ENCODE results near the gene LEKR1. TPM values are rescaled to one million over a fixed set of nuclear protein-coding genes. Genes with fewer than 3 reads are reported as not detected.
A peak's percentile ranks its signal among the peaks of the same experiment; 100 is the strongest.
"Not testable (repeated sequence)": the region's sequence is repeated elsewhere in the genome, so short reads cannot be mapped to it uniquely, and the experiment has no call there.

Gene LEKR1
- total RNA-seq, 1 donor = 0.36 TPM

DNA sequence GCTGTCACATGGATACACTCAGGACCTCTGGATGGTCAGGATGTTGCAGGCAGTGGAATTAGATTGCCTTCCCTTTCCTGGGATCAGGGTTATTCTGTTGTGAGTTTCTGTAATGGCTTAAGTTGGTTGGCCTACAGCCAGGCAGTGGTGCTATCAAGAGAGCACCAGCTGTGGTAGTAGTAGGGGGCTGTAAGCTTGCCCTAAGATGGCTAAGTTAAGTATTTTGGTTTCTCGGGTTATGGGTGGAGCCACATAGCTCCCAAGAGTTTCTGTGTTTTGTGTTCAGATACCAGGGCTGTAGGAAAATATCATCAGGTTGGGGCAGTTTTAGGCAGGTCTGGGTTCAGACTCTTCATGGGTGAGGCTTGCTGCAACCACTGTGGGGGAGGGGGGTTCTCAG lies 59.6 kb downstream of the LEKR1 start:
- H3K4me1 ChIP-seq (ENCODE audit: insufficient read depth, low read length) = no peaks in the 10 kb centered on the region
- H3K4me2 ChIP-seq (ENCODE audit: insufficient read depth, low read length) = no peak overlapping the region
- no peaks in the 10 kb centered on the region for H3K36me3 ChIP-seq (ENCODE audit: insufficient read depth, low read length)
- TF ChIP-seq, protein P1, sequence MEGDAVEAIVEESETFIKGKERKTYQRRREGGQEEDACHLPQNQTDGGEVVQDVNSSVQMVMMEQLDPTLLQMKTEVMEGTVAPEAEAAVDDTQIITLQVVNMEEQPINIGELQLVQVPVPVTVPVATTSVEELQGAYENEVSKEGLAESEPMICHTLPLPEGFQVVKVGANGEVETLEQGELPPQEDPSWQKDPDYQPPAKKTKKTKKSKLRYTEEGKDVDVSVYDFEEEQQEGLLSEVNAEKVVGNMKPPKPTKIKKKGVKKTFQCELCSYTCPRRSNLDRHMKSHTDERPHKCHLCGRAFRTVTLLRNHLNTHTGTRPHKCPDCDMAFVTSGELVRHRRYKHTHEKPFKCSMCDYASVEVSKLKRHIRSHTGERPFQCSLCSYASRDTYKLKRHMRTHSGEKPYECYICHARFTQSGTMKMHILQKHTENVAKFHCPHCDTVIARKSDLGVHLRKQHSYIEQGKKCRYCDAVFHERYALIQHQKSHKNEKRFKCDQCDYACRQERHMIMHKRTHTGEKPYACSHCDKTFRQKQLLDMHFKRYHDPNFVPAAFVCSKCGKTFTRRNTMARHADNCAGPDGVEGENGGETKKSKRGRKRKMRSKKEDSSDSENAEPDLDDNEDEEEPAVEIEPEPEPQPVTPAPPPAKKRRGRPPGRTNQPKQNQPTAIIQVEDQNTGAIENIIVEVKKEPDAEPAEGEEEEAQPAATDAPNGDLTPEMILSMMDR (IDR thresholded peaks at IDR 0.05; ENCODE audit: extremely low read depth, low read depth, low read length) = no peak
- no peak overlapping the region for H2AFZ ChIP-seq (ENCODE audit: low read length)
- H3K4me3 ChIP-seq (ENCODE audit: insufficient read depth, low read length) = no peak overlapping the region
- DNase-seq (ENCODE audit: insufficient read length, low spot score, missing footprints) = no peak
- no peak overlapping the region for H3K27ac ChIP-seq (ENCODE audit: low read depth, low read length)
- no peaks in the 10 kb centered on the region for H4K20me1 ChIP-seq (ENCODE audit: insufficient read depth, low read length)
- no peaks in the 10 kb centered on the region for H3K27me3 ChIP-seq (ENCODE audit: insufficient read depth, low read length)
- no peaks in the 10 kb centered on the region for H3K9me3 ChIP-seq (ENCODE audit: low read depth, low read length)
- H3K79me2 ChIP-seq (ENCODE audit: insufficient read depth, low read length) = no peaks in the 10 kb centered on the region

DNA sequence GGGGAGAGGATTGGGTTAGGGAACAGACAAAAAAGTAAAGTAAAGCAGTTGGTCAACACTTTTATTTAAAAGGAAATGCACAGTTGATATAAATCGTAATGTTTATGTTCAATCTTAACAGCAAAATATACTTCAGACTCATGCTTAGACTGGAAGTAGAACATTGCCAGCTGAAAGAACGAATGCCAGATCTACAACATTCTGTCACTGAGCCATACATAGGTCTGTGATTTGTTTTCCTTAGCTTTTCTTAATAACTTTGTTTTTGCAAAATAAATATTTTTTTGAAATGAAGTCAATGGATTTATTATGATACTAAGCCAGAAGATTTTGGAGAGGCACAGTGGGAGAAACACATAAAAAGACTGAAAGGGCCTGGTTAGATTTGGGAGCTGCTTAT lies 62.0 kb downstream of the LEKR1 start:
- Histone ChIP-seq H4K20me1 (ENCODE audit: insufficient read depth, low read length) (no peaks in the 10 kb centered on the region), H3K27me3 (ENCODE audit: insufficient read depth, low read length) (no peaks in the 10 kb centered on the region), H3K4me2 (ENCODE audit: insufficient read depth, low read length) (no peak overlapping the region), H2AFZ (ENCODE audit: low read length) (no peak overlapping the region), H3K4me3 (ENCODE audit: insufficient read depth, low read length) (no peak overlapping the region), H3K4me1 (ENCODE audit: insufficient read depth, low read length) (no peaks in the 10 kb centered on the region), H3K79me2 (ENCODE audit: insufficient read depth, low read length) (no peaks in the 10 kb centered on the region), H3K27ac (ENCODE audit: low read depth, low read length) (no peak overlapping the region), H3K9me3 (ENCODE audit: low read depth, low read length) (no peaks in the 10 kb centered on the region), H3K36me3 (ENCODE audit: insufficient read depth, low read length) (no peaks in the 10 kb centered on the region)
- no peak for DNase-seq (ENCODE audit: insufficient read length, low spot score, missing footprints)
- TF ChIP-seq, protein P1 (IDR thresholded peaks at IDR 0.05; ENCODE audit: extremely low read depth, low read depth, low read length) = no peak

DNA sequence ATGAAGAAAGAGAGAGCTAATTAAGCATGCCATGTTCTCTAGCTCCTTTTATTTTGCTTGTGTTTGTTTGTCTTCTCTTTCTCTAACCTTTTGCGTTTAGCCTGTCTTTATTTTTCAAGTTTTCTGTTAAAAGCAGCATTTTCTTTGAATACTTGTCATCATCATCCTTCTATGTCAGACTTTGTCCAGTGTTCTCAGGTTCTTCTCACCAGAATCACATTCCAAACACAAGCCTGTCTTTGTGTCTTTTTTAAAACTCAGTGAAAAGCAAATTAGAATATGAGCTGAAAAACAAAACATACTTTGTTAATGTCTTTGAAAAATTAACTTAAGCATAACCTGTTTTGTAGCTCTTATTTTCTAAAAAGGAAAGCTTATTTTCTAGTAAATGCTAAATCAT lies 62.4 kb downstream of the LEKR1 start:
- Histone ChIP-seq H3K4me1 (ENCODE audit: insufficient read depth, low read length) (no peaks in the 10 kb centered on the region), H3K27ac (ENCODE audit: low read depth, low read length) (no peak overlapping the region), H3K9me3 (ENCODE audit: low read depth, low read length) (no peaks in the 10 kb centered on the region), H2AFZ (ENCODE audit: low read length) (no peak overlapping the region), H3K36me3 (ENCODE audit: insufficient read depth, low read length) (no peaks in the 10 kb centered on the region), H3K27me3 (ENCODE audit: insufficient read depth, low read length) (no peaks in the 10 kb centered on the region), H3K79me2 (ENCODE audit: insufficient read depth, low read length) (no peaks in the 10 kb centered on the region), H4K20me1 (ENCODE audit: insufficient read depth, low read length) (no peaks in the 10 kb centered on the region), H3K4me3 (ENCODE audit: insufficient read depth, low read length) (no peak overlapping the region), H3K4me2 (ENCODE audit: insufficient read depth, low read length) (no peak overlapping the region)
- peak; percentile 38 for DNase-seq (ENCODE audit: insufficient read length, low spot score, missing footprints)
- TF ChIP-seq, protein P1 (IDR thresholded peaks at IDR 0.05; ENCODE audit: extremely low read depth, low read depth, low read length) = no peak

DNA sequence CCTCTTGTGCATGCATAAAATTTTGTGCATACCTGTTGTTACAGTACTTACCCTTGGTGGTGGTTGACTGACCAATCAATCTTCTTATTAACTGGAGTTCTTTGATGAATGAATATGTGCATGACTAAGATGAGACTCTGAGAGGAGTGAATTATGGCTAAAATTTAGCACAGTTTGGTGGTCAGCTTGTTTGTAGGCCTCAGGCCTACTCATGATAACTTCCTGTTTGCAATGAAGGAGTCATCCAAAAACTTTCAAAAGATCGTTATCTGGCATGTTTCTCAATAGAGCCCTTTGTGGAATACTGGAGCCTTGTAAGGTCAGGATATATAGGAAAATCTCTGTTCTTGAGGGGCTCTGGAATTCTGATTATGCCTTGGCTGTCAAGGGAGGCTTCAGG lies 66.5 kb downstream of the LEKR1 start:
- no peaks in the 10 kb centered on the region for H3K4me1 ChIP-seq (ENCODE audit: insufficient read depth, low read length)
- no peaks in the 10 kb centered on the region for H3K9me3 ChIP-seq (ENCODE audit: low read depth, low read length)
- peak overlapping the region; percentile 51 for H2AFZ ChIP-seq (ENCODE audit: low read length)
- no peak for DNase-seq (ENCODE audit: insufficient read length, low spot score, missing footprints)
- no peaks in the 10 kb centered on the region for H3K27me3 ChIP-seq (ENCODE audit: insufficient read depth, low read length)
- no peaks in the 10 kb centered on the region for H4K20me1 ChIP-seq (ENCODE audit: insufficient read depth, low read length)
- no peaks in the 10 kb centered on the region for H3K79me2 ChIP-seq (ENCODE audit: insufficient read depth, low read length)
- no peak overlapping the region for H3K4me3 ChIP-seq (ENCODE audit: insufficient read depth, low read length)
- no peaks in the 10 kb centered on the region for H3K36me3 ChIP-seq (ENCODE audit: insufficient read depth, low read length)
- H3K4me2 ChIP-seq (ENCODE audit: insufficient read depth, low read length) = no peak overlapping the region
- H3K27ac ChIP-seq (ENCODE audit: low read depth, low read length) = no peak overlapping the region
- TF ChIP-seq, protein P1 (IDR thresholded peaks at IDR 0.05; ENCODE audit: extremely low read depth, low read depth, low read length) = no peak

DNA sequence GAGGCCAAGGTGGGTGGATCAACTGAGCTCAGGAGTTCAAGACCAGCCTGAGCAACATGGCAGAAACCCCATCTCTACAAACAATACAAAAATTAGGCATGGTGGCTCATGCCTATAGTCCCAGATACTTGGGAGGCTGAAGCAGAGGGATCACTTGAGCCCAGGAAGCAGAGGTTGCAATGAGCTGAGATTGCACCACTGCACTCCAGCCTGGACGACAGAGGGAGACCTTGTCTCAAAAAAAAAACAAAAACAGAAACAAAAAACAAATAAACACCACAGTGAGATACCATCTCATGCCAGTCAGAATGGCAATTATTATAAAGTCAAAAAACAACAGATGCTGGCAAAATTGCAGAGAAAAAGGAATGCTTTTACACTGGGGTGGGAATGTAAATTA lies 69.2 kb downstream of the LEKR1 start:
- not testable (repeated sequence) for H3K4me2 ChIP-seq (ENCODE audit: insufficient read depth, low read length); H3K27ac ChIP-seq (ENCODE audit: low read depth, low read length); H2AFZ ChIP-seq (ENCODE audit: low read length); H3K27me3 ChIP-seq (ENCODE audit: insufficient read depth, low read length); H3K79me2 ChIP-seq (ENCODE audit: insufficient read depth, low read length); DNase-seq (ENCODE audit: insufficient read length, low spot score, missing footprints); H3K4me1 ChIP-seq (ENCODE audit: insufficient read depth, low read length); H3K36me3 ChIP-seq (ENCODE audit: insufficient read depth, low read length); H4K20me1 ChIP-seq (ENCODE audit: insufficient read depth, low read length); H3K4me3 ChIP-seq (ENCODE audit: insufficient read depth, low read length); H3K9me3 ChIP-seq (ENCODE audit: low read depth, low read length)

DNA sequence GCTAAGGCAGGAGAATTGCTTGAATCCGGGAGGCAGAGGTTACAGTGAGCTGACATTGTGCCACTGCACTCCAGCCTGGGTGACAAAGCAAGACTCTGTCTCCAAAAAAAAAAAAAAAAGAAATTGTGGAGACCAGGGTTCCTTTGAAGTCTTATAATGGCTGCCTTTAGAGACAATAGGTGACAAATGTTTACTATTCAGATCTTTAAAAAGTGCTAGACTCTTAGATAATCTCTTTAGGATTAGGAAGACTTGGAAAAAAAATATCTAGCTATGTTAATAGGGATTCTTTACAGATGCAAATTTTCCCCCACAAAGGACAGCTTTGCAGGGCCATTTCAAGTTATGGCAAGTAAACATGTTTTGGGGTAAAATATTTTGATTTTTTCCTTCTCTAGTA lies 71.7 kb downstream of the LEKR1 start:
- DNase-seq (ENCODE audit: insufficient read length, low spot score, missing footprints); H3K27me3 ChIP-seq (ENCODE audit: insufficient read depth, low read length); H3K4me3 ChIP-seq (ENCODE audit: insufficient read depth, low read length); H4K20me1 ChIP-seq (ENCODE audit: insufficient read depth, low read length); H3K4me2 ChIP-seq (ENCODE audit: insufficient read depth, low read length); H3K4me1 ChIP-seq (ENCODE audit: insufficient read depth, low read length); H3K36me3 ChIP-seq (ENCODE audit: insufficient read depth, low read length); H3K9me3 ChIP-seq (ENCODE audit: low read depth, low read length); H3K79me2 ChIP-seq (ENCODE audit: insufficient read depth, low read length); H2AFZ ChIP-seq (ENCODE audit: low read length); H3K27ac ChIP-seq (ENCODE audit: low read depth, low read length): not testable (repeated sequence)
